IMR-90 (cell line): Measurements from ENCODE around the gene CTNNA1. TPM values are rescaled to one million over a fixed set of nuclear protein-coding genes. Genes with fewer than 3 reads are reported as not detected.
A peak's percentile ranks its signal among the peaks of the same experiment; 100 is the strongest.

Experiments
- ATAC-seq: fragments of 200-7000 bp; cut with Tn5 transposase; 2 replicates; pipeline ENCODE4 v1.9.1; 2020; ENCODE audit warnings: low read depth, mild to moderate bottlenecking, moderate library complexity
- BruUV-seq: library from RNA; stranded (reverse); fragments of 400-500 nt; replicated peaks from 2 replicates; lab custom pipeline; 2021; lab: Mats Ljungman, UMichigan
- CTCF ChIA-PET: fragments of 300-600 bp; formaldehyde crosslinking; extraction: SDS; loops from one replicate; lab custom pipeline; 2021; ENCODE audit warnings: antibody characterized with exemption; lab: Yijun Ruan, JAX
- POLR2A ChIA-PET: fragments of 300-600 bp; sonication (Branson Sonifier 250); formaldehyde crosslinking; loops from one replicate; lab custom pipeline; 2022; ENCODE audit warnings: antibody characterized with exemption; ENCODE audit not compliant: unreplicated experiment; lab: Charles Lee
- DNase-seq: peaks from one replicate; pipeline ENCODE4 v3.0.0; 2013
- H2AFZ ChIP-seq: replicated peaks from 2 replicates; pipeline ENCODE3; 2013; ENCODE audit warnings: low read length, mild to moderate bottlenecking; ENCODE audit not compliant: poor library complexity
- H2AK5ac ChIP-seq: 2 replicates; pipeline ENCODE4 v1.6.1; 2013; ENCODE audit warnings: low read depth, low read length, inconsistent platforms
- H2AK9ac ChIP-seq: replicated peaks from 2 replicates; pipeline ENCODE3; 2013; ENCODE audit warnings: mild to moderate bottlenecking, low read depth, low read length, moderate library complexity; ENCODE audit not compliant: poor library complexity
- H2BK120ac ChIP-seq: 2 replicates; pipeline ENCODE4 v1.6.1; 2013; ENCODE audit warnings: low read depth, low read length, inconsistent platforms
- H2BK15ac ChIP-seq: 3 replicates; pipeline ENCODE4 v1.6.1; 2013; ENCODE audit warnings: low read depth, low read length, inconsistent platforms
- H2BK20ac ChIP-seq: 2 replicates; pipeline ENCODE4 v1.6.1; 2013; ENCODE audit warnings: low read depth, mild to moderate bottlenecking, inconsistent platforms, low read length, moderate library complexity
- H2BK5ac ChIP-seq: 2 replicates; pipeline ENCODE4 v1.6.1; 2013; ENCODE audit warnings: mild to moderate bottlenecking, low read depth, low read length, inconsistent platforms; ENCODE audit not compliant: poor library complexity, severe bottlenecking
- H3K14ac ChIP-seq: replicated peaks from 2 replicates; pipeline ENCODE4 v1.6.1; 2013; ENCODE audit warnings: low read depth, low read length, inconsistent platforms
- H3K18ac ChIP-seq: 2 replicates; pipeline ENCODE4 v1.6.1; 2013; ENCODE audit warnings: low read depth, low read length, control low read depth
- H3K23ac ChIP-seq: 2 replicates; pipeline ENCODE4 v1.6.1; 2013; ENCODE audit warnings: low read depth, low read length, inconsistent platforms
- H3K27ac ChIP-seq: 2 replicates; pipeline ENCODE4 v1.5.1; 2013; ENCODE audit warnings: mild to moderate bottlenecking, control low read depth, low read length; ENCODE audit not compliant: insufficient read depth
- H3K27me3 ChIP-seq: 2 replicates; pipeline ENCODE4 v1.6.1; 2013; ENCODE audit warnings: low read length; ENCODE audit not compliant: control insufficient read depth, insufficient read depth
- H3K36me3 ChIP-seq: 2 replicates; pipeline ENCODE4 v1.6.1; 2013; ENCODE audit warnings: low read length, mixed read lengths; ENCODE audit not compliant: control insufficient read depth, insufficient read depth
- H3K4ac ChIP-seq: 2 replicates; pipeline ENCODE4 v1.6.1; 2013; ENCODE audit warnings: low read depth, low read length, inconsistent platforms
- H3K4me1 ChIP-seq: 2 replicates; pipeline ENCODE4 v1.6.1; 2013; ENCODE audit warnings: low read length, mixed read lengths; ENCODE audit not compliant: control insufficient read depth, insufficient read depth
- H3K4me2 ChIP-seq: 2 replicates; pipeline ENCODE4 v1.6.1; 2013; ENCODE audit warnings: low read depth, mild to moderate bottlenecking, control low read depth, low read length, moderate library complexity
- H3K4me3 ChIP-seq: 2 replicates; pipeline ENCODE4 v1.5.1; 2013; ENCODE audit warnings: low read depth, mild to moderate bottlenecking, control low read depth, low read length, moderate library complexity; ENCODE audit not compliant: insufficient read depth
- H3K56ac ChIP-seq: 2 replicates; pipeline ENCODE4 v1.6.1; 2013; ENCODE audit warnings: low read length, inconsistent platforms; ENCODE audit not compliant: insufficient read depth; ENCODE audit errors: extremely low read depth
- H3K79me1 ChIP-seq, 2 experiments: 2 replicates each; pipeline ENCODE4 v1.6.1; 2013; ENCODE audit warnings: low read length in 2 of 2, inconsistent platforms in 1 of 2, low read depth in 1 of 2
- H3K9ac ChIP-seq: 2 replicates; pipeline ENCODE4 v1.6.1; 2013; ENCODE audit warnings: low read depth, low read length, control low read depth
- H3K9me1 ChIP-seq: 2 replicates; pipeline ENCODE4 v1.6.1; 2013; ENCODE audit warnings: low read length, inconsistent platforms; ENCODE audit not compliant: insufficient read depth
- H3K9me3 ChIP-seq: 2 replicates; pipeline ENCODE4 v1.6.1; 2013; ENCODE audit warnings: low read length; ENCODE audit not compliant: control insufficient read depth, insufficient read depth
- H4K20me1 ChIP-seq: 2 replicates; pipeline ENCODE4 v1.6.1; 2013; ENCODE audit warnings: low read length, inconsistent platforms; ENCODE audit not compliant: insufficient read depth
- H4K5ac ChIP-seq: 2 replicates; pipeline ENCODE4 v1.6.1; 2013; ENCODE audit warnings: mild to moderate bottlenecking, low read depth, low read length, control low read depth
- H4K8ac ChIP-seq, 2 experiments: 2 replicates each; pipeline ENCODE4 v1.6.1; 2013; ENCODE audit warnings: low read depth in 2 of 2, low read length in 2 of 2, control low read depth in 1 of 2, inconsistent platforms in 1 of 2
- H4K91ac ChIP-seq: 2 replicates; pipeline ENCODE4 v1.6.1; 2013; ENCODE audit warnings: low read depth, low read length, inconsistent platforms; ENCODE audit not compliant: insufficient read depth
- CTCF ChIP-seq: conservative IDR thresholded peaks from 2 replicates; pipeline ENCODE4 v1.5.1; 2012; ENCODE audit warnings: mild to moderate bottlenecking, low read depth, low read length, improper control_type of control experiment
- ELK1 ChIP-seq: fragments of 150-350 bp; IDR thresholded peaks from 2 replicates; pipeline ENCODE4 v1.6.1; 2016; ENCODE audit warnings: low read depth, mild to moderate bottlenecking, low read length, moderate library complexity, borderline replicate concordance
- FOS ChIP-seq: fragments of 150-350 bp; IDR thresholded peaks from 2 replicates; pipeline ENCODE4 v1.6.1; 2016; ENCODE audit warnings: low read depth, low read length
- MAZ ChIP-seq: IDR thresholded peaks from 2 replicates; pipeline ENCODE4 v1.6.1; 2012; ENCODE audit warnings: low read depth, mild to moderate bottlenecking, low read length, improper control_type of control experiment, moderate library complexity, borderline replicate concordance
- RAD21 ChIP-seq: IDR thresholded peaks from 2 replicates; pipeline ENCODE4 v1.6.1; 2012; ENCODE audit warnings: low read length, improper control_type of control experiment
- RCOR1 ChIP-seq: IDR thresholded peaks from 2 replicates; pipeline ENCODE4 v1.6.1; 2012; ENCODE audit warnings: mild to moderate bottlenecking, low read length, improper control_type of control experiment; ENCODE audit not compliant: insufficient replicate concordance
- SMC3 ChIP-seq: fragments of 150-350 bp; IDR thresholded peaks from 2 replicates; pipeline ENCODE4 v1.6.1; 2016; ENCODE audit warnings: low read depth, mild to moderate bottlenecking, antibody characterized with exemption, low read length, moderate library complexity
- USF2 ChIP-seq: fragments of 150-350 bp; IDR thresholded peaks from 2 replicates; pipeline ENCODE4 v1.6.1; 2017; ENCODE audit warnings: mild to moderate bottlenecking, antibody characterized with exemption, low read length, low read depth
- WGBS, 2 experiments: methylation state at CpG; one replicate each; pipeline versions ENCODE4 v1.1.5 to v1.1.7; 2013; ENCODE audit warnings: missing lambda C conversion rate in 2 of 2; ENCODE audit not compliant: insufficient read length in 1 of 2; ENCODE audit errors: extremely low coverage in 2 of 2; 5-methylcytosine and 5-hydroxymethylcytosine counted together
- dilution Hi-C: fragments of 300-500 bp; cut with HindIII; formaldehyde crosslinking; loops from one replicate; pipeline ENCODE4 v1.14.3; 2018; ENCODE audit warnings: low sequenced_read_pairs; ENCODE audit not compliant: unreplicated experiment
- in situ Hi-C: fragments of 300-500 bp; cut with MboI; formaldehyde crosslinking; loops from 3 replicates; pipeline ENCODE4 v1.14.3; 2019; ENCODE audit warnings: low sequenced_read_pairs, inconsistent platforms, mixed read lengths
- intact Hi-C: fragments of 100-400 bp; cut with micrococcal nuclease; formaldehyde crosslinking; loops from 2 replicates; pipeline ENCODE4 v1.10.0; 2022
- polyA plus RNA-seq, 3 experiments: library from polyadenylated mRNA; depleted of rRNA; stranded (reverse); fragments of >200 nt; gene quantifications; 2 replicates each; pipeline ENCODE4 v1.2.3, GENCODE V29; 2012; ENCODE audit warnings: low replicate concordance in 1 of 3
- total RNA-seq: library from RNA; depleted of rRNA; stranded (reverse); fragments of >200 nt; gene quantifications from 2 replicates; pipeline ENCODE4 v1.2.3, GENCODE V29; 2012

The CTNNA1 gene
- total and polyA plus RNA-seq, 2 of the 4 experiments (the other 2 are of a cell fraction): 220 to 471 TPM

- TF ChIP-seq CTCF (no peak), USF2 (no peak), SMC3 (no peak), MAZ (no peak), ELK1 (no peak), FOS (no peak), RAD21 (no peak), RCOR1 (no peak)
- no peak overlapping the region for H2AFZ ChIP-seq
- no peak overlapping the region for H2BK15ac ChIP-seq
- intact Hi-C loops: no loop called here
- POLR2A ChIA-PET: interaction anchor here (0.6 kb wide), 1 partner anchor 238 kb away, joined by 4 read pairs; no protein-coding TSS in a partner anchor
- no peak overlapping the region for H2BK5ac ChIP-seq
- BruUV-seq: no TSS peak
- peaks cover 81% of the 10 kb centered on the region for H4K20me1 ChIP-seq
- peaks cover 25% of the 10 kb centered on the region for H3K4me1 ChIP-seq
- H2AK5ac ChIP-seq: no peak overlapping the region
- H3K4ac ChIP-seq: no peak overlapping the region
- DNase-seq (no peak), ATAC-seq (no peak)
- H3K27me3 ChIP-seq: no peaks in the 10 kb centered on the region
- H3K4me3 ChIP-seq: no peak overlapping the region
- H3K14ac ChIP-seq: peak overlapping the region; percentile 25; the same call in 1 of the 2 replicates
- H3K9ac ChIP-seq: no peak overlapping the region
- peaks cover 21% of the 10 kb centered on the region for H3K9me1 ChIP-seq
- no peak overlapping the region for H2BK20ac ChIP-seq
- no peak overlapping the region for H2AK9ac ChIP-seq
- no peak overlapping the region for H3K27ac ChIP-seq
- peak overlapping the region; percentile 13 for H3K23ac ChIP-seq
- H3K56ac ChIP-seq: no peak overlapping the region
- H4K5ac ChIP-seq: no peak overlapping the region
- H3K9me3 ChIP-seq: no peaks in the 10 kb centered on the region
- CTCF ChIA-PET: no interaction called here
- H3K36me3 ChIP-seq: peaks cover 3% of the 10 kb centered on the region; the same call in 1 of the 2 replicates
- WGBS, 2 experiments: 99% methylated on average over 9 of the region's 17 CpGs; no CpG with 5 or more reads in 1 of the 2 experiments
- in situ Hi-C loops: no loop called here
- H3K18ac ChIP-seq: no peak overlapping the region
- no peak overlapping the region for H4K8ac ChIP-seq
- peaks cover 39 to 70% of the 10 kb centered on the region in 2 experiments for H3K79me1 ChIP-seq
- H4K91ac ChIP-seq: no peak overlapping the region
- 0 out of 2 replicates have a peak overlapping the region, but pooled peaks have one; percentile 17 for H3K4me2 ChIP-seq
- dilution Hi-C loops: no loop called here
- no peak overlapping the region for H2BK120ac ChIP-seq
These were observed 120.4 kb downstream of the CTNNA1 start for GRCh38 chr5:138873466-138874221.
